SK-N-SH (cell line): ENCODE results near the gene SULT1B1.

Experiments used
- CTCF ChIP-seq: fragments of 200-600 bp; sonication (generic); IDR thresholded peaks from 2 replicates; pipeline ENCODE4 v1.6.1; 2017; ENCODE audit warnings: antibody characterized with exemption, mild to moderate bottlenecking, moderate library complexity
- ELF1 ChIP-seq: IDR thresholded peaks from 2 replicates; pipeline ENCODE4 v1.4.0; 2012
- EP300 ChIP-seq, 2 experiments: IDR thresholded peaks; 2 replicates each; pipeline versions ENCODE4 v1.4.0 to v1.6.1; 2012; ENCODE audit warnings: borderline replicate concordance in 1 of 2, low read depth in 1 of 2, low read length in 1 of 2
- FOSL2 ChIP-seq: IDR thresholded peaks from 2 replicates; pipeline ENCODE4 v1.4.0; 2012; ENCODE audit warnings: low read depth, mild to moderate bottlenecking, moderate library complexity, borderline replicate concordance
- GABPA ChIP-seq: IDR thresholded peaks from 2 replicates; pipeline ENCODE4 v1.4.0; 2012; ENCODE audit warnings: low read depth, mild to moderate bottlenecking
- MAX ChIP-seq: IDR thresholded peaks from 2 replicates; pipeline ENCODE4 v1.4.0; 2012; ENCODE audit warnings: low read depth
- MEF2A ChIP-seq: IDR thresholded peaks from 2 replicates; pipeline ENCODE4 v1.4.0; 2012; ENCODE audit warnings: low read depth, borderline replicate concordance
- NFIC ChIP-seq: IDR thresholded peaks from 2 replicates; pipeline ENCODE4 v1.4.0; 2012; ENCODE audit warnings: borderline replicate concordance
- POLR2AphosphoS5 ChIP-seq: IDR thresholded peaks from 2 replicates; pipeline ENCODE4 v1.6.1; 2012; ENCODE audit warnings: low read depth, low read length
- RCOR1 ChIP-seq: fragments of 150-350 bp; IDR thresholded peaks from 2 replicates; pipeline ENCODE4 v1.6.1; 2017; ENCODE audit warnings: antibody characterized with exemption, low read length
- TCF12 ChIP-seq: IDR thresholded peaks from 2 replicates; pipeline ENCODE4 v1.4.0; 2012
- USF1 ChIP-seq: IDR thresholded peaks from 2 replicates; pipeline ENCODE4 v1.4.0; 2012; ENCODE audit warnings: low read depth, borderline replicate concordance
- USF2 ChIP-seq: fragments of 150-350 bp; IDR thresholded peaks from 2 replicates; pipeline ENCODE4 v1.6.1; 2017; ENCODE audit warnings: antibody characterized with exemption, low read length, low read depth, borderline replicate concordance
- YY1 ChIP-seq: IDR thresholded peaks from 2 replicates; pipeline ENCODE4 v1.4.0; 2012; ENCODE audit warnings: low read depth, mild to moderate bottlenecking

- no peak for TF ChIP-seq CTCF
- TF ChIP-seq EP300 (IDR thresholded peaks at IDR 0.05; ENCODE audit: borderline replicate concordance in 1 of 2, low read depth in 1 of 2, low read length in 1 of 2) = no peak
- no peak for TF ChIP-seq MEF2A
- no peak for TF ChIP-seq NFIC
- TF ChIP-seq POLR2AphosphoS5 = no peak
- TF ChIP-seq GABPA = no peak
- TF ChIP-seq YY1 = no peak
- TF ChIP-seq USF2 = no peak
- no peak for TF ChIP-seq FOSL2
- TF ChIP-seq MAX = no peak
- no peak for TF ChIP-seq RCOR1
- TF ChIP-seq TCF12 = no peak
- no peak for TF ChIP-seq ELF1
- no peak for TF ChIP-seq USF1
Observed at GRCh38 chr4:69799337-69799736, 38.9 kb upstream of the SULT1B1 start.
